GM12801 (cell line): ENCODE data around the gene MCU.

Source experiments
- CTCF ChIP-seq: IDR thresholded peaks from one replicate; pipeline ENCODE4 v1.5.1; 2011; ENCODE audit warnings: control low read depth; ENCODE audit not compliant: insufficient read length; ENCODE audit errors: extremely low read depth

MCU gene

GRCh38 chr10:72898616-72899015, 206.7 kb downstream of the MCU start:
- TF ChIP-seq CTCF, result no peak

DNA sequence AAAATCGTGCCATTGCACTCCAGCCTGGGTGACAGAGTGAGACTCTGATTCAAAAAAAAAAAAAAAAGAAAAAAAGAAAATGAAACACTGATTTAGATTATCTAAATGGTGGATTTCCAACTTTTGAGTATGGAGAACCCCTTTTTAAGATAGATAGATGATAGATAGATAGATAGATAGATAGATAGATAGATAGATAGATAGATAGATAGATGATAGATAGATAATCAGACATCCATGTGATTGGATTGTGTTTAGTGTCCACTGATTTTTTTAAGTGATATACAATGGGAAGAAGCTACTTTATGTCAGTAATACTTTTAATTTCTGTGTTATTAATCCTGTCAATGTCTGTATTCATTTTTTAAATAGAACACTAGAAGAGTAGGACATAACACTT, 207.6 kb downstream of the MCU start:
- TF ChIP-seq CTCF, result no peak

GRCh38 chr10:72904806-72905205, 212.9 kb downstream of the MCU start:
- no peak for TF ChIP-seq CTCF

GRCh38 chr10:72906446-72906845, 214.5 kb downstream of the MCU start:
- TF ChIP-seq CTCF, result no peak

GRCh38 chr10:72910705-72911104, 218.8 kb downstream of the MCU start:
- TF ChIP-seq CTCF, result no peak

DNA sequence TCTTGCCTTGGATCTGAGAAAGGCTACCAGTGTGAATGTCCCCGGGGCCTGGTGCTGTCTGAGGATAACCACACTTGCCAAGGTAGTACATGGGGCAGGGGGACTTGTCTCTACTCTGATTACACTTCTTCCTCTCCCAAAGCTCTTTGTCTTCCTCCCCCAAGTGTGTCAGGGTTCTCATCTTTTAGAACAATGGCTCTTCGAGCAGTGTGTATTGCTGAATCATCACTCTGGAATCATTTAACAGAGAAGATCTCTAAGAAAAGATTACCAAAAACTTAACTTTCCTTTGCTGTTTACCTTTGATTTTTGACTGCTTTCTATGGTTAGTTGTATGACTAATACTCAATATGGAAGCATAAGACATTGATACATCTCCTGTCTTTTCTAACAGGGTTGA, 219.8 kb downstream of the MCU start:
- no peak for TF ChIP-seq CTCF

GRCh38 chr10:72912736-72913135, 220.8 kb downstream of the MCU start:
- no peak for TF ChIP-seq CTCF

DNA sequence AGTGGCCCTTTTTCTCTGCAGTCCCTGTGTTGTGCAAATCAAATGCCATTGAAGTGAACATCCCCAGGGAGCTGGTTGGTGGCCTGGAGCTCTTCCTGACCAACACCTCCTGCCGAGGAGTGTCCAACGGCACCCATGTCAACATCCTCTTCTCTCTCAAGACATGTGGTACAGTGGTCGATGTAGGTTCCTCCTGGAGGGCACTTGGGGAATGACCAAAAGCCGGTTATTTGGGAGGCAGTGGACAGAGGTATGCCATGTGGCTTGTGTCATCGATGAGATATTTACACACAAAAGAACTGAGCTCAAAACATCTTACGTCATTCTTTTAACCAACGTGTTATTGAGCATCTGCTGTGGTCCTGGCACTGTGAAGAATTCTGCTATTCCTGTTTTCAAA, 221.3 kb downstream of the MCU start:
- no peak for TF ChIP-seq CTCF
